Amniotic epithelial cell (primary cell): ENCODE measurements around the gene TSEN34.
"Not testable (repeated sequence)": the region's sequence is repeated elsewhere in the genome, so short reads cannot be mapped to it uniquely, and the experiment has no call there.

Experiments
- DNase-seq: peaks from one replicate; pipeline ENCODE4 v3.0.0-alpha.2; 2010; ENCODE audit warnings: low read depth

TSEN34 gene

GRCh38 chr19:54209058-54209810, 18.1 kb downstream of the TSEN34 start:
- DNase-seq, result no peak

GRCh38 chr19:54209811-54210494, 18.8 kb downstream of the TSEN34 start:
- peak; percentile 99 for DNase-seq

- DNase-seq, result no peak
These were observed 20.1 kb downstream of the TSEN34 start for GRCh38 chr19:54211235-54211634.

DNA sequence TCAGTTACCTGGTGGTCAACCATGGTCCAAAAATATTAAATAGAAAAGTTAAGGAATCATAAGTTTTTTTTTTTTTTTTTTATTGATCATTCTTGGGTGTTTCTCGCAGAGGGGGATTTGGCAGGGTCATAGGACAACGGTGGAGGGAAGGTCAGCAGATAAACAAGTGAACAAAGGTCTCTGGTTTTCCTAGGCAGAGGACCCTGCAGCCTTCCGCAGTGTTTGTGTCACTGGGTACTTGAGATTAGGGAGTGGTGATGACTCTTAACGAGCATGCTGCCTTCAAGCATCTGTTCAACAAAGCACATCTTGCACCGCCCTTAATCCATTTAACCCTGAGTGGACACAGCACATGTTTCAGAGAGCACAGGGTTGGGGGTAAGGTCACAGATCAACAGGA, 23.1 kb downstream of the TSEN34 start:
- not testable (repeated sequence) for DNase-seq

DNA sequence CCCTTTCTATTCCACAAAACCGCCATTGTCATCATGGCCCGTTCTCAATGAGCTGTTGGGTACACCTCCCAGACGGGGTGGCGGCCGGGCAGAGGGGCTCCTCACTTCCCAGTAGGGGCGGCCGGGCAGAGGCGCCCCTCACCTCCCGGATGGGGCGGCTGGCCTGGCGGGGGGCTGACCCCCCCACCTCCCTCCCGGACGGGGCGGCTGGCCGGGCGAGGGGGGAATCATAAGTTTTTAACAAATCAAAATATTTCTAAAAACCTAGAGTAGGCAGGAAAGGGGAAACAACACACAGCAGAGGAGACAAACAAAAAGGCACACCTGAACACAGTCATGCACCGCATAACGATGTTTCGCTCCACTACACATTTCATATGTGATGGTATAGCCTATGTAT, 23.6 kb downstream of the TSEN34 start:
- DNase-seq, result not testable (repeated sequence)

DNA sequence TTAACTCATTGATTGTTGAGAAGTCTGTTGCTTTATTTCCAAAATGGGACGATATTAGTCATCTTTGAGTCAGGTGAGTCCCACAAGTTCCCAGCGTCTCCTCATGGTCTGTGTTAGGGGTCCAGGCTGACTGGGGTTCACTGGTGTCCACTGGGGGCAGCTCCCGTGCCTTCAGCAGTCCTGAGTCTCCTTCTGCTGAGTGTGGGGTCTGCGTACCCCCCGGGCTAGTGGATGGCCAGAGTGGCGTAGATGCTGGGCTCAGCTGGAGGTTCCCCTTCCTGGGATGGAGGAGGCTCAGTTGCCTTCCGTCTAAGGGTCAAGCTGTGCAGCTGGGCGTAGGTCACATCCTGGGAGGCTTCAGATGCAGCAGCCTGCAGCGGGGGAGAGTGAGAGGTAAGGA, 25.8 kb downstream of the TSEN34 start:
- DNase-seq, result no peak

GRCh38 chr19:54217517-54218247, 26.6 kb downstream of the TSEN34 start:
- DNase-seq, result not testable (repeated sequence)

DNA sequence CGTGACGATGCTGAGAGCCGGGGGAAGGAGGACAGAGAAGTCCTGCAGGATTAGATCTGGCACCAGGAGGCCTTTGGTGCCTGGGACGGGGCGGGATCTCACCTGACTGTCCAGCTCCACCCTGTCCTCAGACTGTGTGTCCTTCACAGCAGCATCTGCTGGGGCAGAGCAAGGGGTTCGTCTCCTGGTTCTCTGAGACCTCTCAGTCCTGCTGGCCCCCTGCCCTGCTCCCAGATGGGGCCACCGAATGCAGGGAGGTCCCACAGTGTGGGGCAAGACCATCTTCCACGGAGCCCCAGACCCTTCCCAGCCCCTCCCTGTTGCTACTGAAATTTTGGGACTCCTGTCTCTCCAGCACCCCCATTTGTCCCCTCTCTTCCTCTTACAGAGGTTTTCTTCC, 27.2 kb downstream of the TSEN34 start:
- no peak for DNase-seq

GRCh38 chr19:54218960-54219661, 28.0 kb downstream of the TSEN34 start:
- no peak for DNase-seq

DNA sequence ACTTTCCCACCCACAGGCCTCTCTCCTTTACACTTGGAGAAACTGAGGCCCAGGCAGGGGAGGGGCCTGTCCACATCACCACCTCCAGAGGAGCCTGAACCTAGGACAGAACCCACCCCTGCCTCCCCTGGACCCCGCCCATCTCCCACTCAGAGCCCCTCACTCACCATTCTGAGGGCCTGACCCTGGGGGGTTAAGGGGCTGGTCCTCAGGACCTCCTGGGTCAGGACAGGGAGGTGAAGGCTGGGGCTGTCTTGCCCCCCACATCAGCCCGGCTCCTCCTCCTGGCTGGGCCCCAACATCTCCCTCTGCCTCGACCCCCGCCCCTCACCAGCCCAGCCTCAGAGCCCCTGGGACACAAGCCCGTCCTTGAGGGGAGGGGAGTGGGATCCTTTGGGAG, 28.6 kb downstream of the TSEN34 start:
- not testable (repeated sequence) for DNase-seq

DNA sequence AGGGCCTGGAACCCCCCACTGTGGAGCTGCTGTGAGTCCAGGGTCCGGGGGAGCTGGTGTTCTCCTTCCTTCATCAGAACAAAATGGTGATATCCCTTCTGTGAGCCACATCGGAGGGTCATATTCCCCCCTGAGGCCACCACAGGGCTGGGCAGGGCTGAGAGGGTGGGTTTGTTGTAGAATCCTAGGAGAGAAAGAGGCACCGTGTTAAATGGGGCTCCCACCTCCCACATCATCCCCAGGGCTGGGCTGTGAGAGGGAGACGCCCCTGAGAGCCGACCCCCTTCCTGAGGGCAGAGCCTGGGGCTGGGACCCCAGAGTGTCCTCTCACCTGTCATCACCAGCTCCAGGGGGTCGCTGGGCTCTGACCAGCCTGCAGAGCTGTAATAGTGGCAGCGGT, 30.8 kb downstream of the TSEN34 start:
- not testable (repeated sequence) for DNase-seq

GRCh38 chr19:54222474-54223276, 31.6 kb downstream of the TSEN34 start, which contains the start of gene LILRB3:
LILRB3 (minus strand) TSS chr19:54223007; CDS start chr19:54222976, 31 bp downstream.
- DNase-seq, result not testable (repeated sequence)

DNA sequence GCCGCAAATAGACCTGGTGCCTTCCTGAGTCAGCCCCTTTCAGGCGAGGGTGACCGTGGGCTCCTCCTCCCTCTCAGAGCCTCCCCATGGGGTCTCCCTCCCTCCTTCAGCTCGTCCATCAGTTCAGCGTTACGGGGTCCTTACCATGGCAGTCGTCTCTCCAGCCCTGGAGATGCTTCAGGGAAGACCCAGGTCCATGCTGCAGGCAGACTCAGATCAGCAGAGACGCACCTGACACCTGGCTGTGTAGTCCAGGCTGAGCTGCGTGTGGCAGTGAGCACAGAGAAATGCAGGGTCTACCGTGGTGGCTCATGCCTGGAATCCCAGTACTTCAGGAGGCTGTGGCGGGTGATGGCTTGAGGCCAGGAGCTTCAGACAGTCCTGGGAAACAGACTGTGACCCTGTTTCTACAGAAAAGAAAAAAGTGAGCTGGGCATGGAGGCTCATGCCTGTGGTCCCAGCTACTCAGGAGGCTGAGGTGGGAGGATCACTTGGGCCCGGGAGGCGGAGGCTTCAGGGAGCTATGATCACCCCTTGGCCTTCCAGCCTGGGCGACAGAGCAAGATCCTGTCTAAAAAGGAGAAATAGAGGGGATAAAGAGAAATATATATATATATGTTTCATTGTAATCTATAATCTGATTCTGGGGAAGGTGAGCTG, 32.3 kb downstream of the TSEN34 start:
- not testable (repeated sequence) for DNase-seq

DNA sequence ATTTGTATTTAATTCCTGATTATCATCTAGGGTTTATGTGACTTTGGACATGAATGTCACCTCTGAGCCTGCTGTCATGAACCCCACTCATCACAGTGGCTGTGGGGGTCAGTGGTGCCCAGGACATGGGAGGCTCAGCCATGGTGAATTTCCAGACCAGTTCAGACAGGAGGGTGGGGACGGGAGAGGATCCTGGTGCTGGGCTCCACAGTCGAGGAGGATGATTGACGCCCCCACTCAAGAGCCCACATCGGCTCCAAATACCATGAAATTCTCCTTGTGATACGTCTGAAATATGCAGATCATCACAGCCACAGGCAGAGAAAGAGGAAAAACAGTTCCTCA, 32.8 kb downstream of the TSEN34 start:
- DNase-seq, result not testable (repeated sequence)

GRCh38 chr19:54224619-54225018, 33.5 kb downstream of the TSEN34 start:
- not testable (repeated sequence) for DNase-seq

DNA sequence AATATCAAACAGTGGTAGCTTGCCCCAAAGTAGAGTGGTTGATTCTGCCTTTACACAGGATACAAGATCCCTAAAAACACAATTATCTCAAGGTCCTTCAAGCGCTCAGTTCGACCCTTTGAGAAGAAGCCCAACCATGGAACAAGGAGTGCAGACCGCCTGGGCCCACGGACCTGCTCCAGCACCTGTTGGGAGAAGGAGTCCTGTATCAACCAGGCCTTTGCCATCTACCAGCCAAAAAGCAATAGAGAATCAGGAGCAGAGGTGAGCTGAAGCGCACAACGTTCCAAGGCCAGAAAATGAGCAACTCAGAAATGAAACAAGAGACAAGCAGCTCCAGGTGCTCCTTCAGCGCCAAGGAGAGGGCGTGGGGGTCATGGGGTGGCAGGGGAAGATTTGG, 38.0 kb downstream of the TSEN34 start:
- DNase-seq, result no peak

DNA sequence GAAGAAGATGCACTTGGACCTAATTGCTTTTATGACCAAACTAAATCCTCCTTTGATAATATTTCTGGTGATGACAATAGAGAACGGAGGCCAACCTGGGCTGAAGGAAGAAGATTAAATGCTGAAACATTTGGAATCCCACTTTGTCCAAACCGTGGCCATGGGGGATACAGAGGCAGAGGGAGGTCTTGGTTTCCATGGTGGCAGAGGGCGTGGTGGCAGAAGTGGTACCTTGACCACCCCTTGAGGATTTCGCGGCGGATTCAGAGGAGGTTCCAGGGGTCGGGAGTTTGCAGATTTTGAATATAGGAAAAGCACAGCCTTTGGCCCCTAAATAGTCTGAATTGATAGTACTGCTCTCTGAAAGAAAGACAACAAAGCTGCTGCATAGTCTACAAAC, 38.9 kb downstream of the TSEN34 start:
- DNase-seq, result no peak

GRCh38 chr19:54231077-54231931, 40.2 kb downstream of the TSEN34 start:
- DNase-seq, result peak; percentile 62

GRCh38 chr19:54233941-54234340, 42.8 kb downstream of the TSEN34 start:
- no peak for DNase-seq
